Activated CD4-positive, CD25-positive, alpha-beta regulatory T cell (primary cell): ENCODE measurements around the gene SH3BP2.

Experiments
- DNase-seq, 4 experiments: peaks; one replicate each; lab custom pipeline; 2025; lab: John Stamatoyannopoulos, UW

The SH3BP2 gene

GRCh38 chr4:2856266-2856665 is 63.4 kb downstream of the SH3BP2 start:
- no peak for DNase-seq

GRCh38 chr4:2857349-2857927 is 64.6 kb downstream of the SH3BP2 start:
- DNase-seq: no peak

GRCh38 chr4:2858451-2859217 is 65.7 kb downstream of the SH3BP2 start:
- DNase-seq: no peak

GRCh38 chr4:2859514-2859913 is 66.6 kb downstream of the SH3BP2 start:
- DNase-seq: no peak

- DNase-seq: no peak
Measured at GRCh38 chr4:2860391-2861348, 67.8 kb downstream of the SH3BP2 start.

GRCh38 chr4:2861631-2862436 is 68.9 kb downstream of the SH3BP2 start:
- DNase-seq: no peak

GRCh38 chr4:2862528-2862927 is 69.6 kb downstream of the SH3BP2 start:
- no peak for DNase-seq

GRCh38 chr4:2863649-2864048 is 70.8 kb downstream of the SH3BP2 start:
- DNase-seq: no peak

GRCh38 chr4:2865196-2865780 is 72.4 kb downstream of the SH3BP2 start:
- no peak for DNase-seq

GRCh38 chr4:2866160-2866861 is 73.4 kb downstream of the SH3BP2 start:
- DNase-seq: no peak

- DNase-seq: no peak
Measured at GRCh38 chr4:2866891-2867290, 74.0 kb downstream of the SH3BP2 start.

GRCh38 chr4:2867758-2868491 is 75.0 kb downstream of the SH3BP2 start:
- no peak for DNase-seq

GRCh38 chr4:2868877-2869487 is 76.1 kb downstream of the SH3BP2 start:
- DNase-seq: no peak

- no peak for DNase-seq
Measured at GRCh38 chr4:2869659-2870058, 76.8 kb downstream of the SH3BP2 start.

GRCh38 chr4:2870082-2870481 is 77.2 kb downstream of the SH3BP2 start:
- DNase-seq: no peak

- no peak for DNase-seq
Measured at GRCh38 chr4:2871466-2871865, 78.6 kb downstream of the SH3BP2 start.

GRCh38 chr4:2871911-2872310 is 79.0 kb downstream of the SH3BP2 start:
- DNase-seq: no peak

- no peak for DNase-seq
Measured at GRCh38 chr4:2873329-2873728, 80.4 kb downstream of the SH3BP2 start.

GRCh38 chr4:2874861-2875260 is 82.0 kb downstream of the SH3BP2 start:
- DNase-seq: no peak

- no peak for DNase-seq
Measured at GRCh38 chr4:2875556-2875955, 82.7 kb downstream of the SH3BP2 start.
